ENCODE data around the gene SFI1.
A peak's percentile ranks its signal among the peaks of the same experiment; 100 is the strongest.

SFI1 gene

GRCh38 chr22:31622980-31623379 is 126.6 kb downstream of the SFI1 start:
- H3K9me3 Mint-ChIP-seq = no peaks in the 10 kb centered on the region
- peak overlapping the region; percentile 78 for H3K27ac Mint-ChIP-seq
- peaks cover 88% of the 10 kb centered on the region for H3K36me3 Mint-ChIP-seq
- H3K4me1 Mint-ChIP-seq = peaks cover 32% of the 10 kb centered on the region
- no peak for ATAC-seq
- DNase-seq (ENCODE audit: low spot score in 2 of 2) = no peak
- no peak overlapping the region for H3K4me3 Mint-ChIP-seq

DNA sequence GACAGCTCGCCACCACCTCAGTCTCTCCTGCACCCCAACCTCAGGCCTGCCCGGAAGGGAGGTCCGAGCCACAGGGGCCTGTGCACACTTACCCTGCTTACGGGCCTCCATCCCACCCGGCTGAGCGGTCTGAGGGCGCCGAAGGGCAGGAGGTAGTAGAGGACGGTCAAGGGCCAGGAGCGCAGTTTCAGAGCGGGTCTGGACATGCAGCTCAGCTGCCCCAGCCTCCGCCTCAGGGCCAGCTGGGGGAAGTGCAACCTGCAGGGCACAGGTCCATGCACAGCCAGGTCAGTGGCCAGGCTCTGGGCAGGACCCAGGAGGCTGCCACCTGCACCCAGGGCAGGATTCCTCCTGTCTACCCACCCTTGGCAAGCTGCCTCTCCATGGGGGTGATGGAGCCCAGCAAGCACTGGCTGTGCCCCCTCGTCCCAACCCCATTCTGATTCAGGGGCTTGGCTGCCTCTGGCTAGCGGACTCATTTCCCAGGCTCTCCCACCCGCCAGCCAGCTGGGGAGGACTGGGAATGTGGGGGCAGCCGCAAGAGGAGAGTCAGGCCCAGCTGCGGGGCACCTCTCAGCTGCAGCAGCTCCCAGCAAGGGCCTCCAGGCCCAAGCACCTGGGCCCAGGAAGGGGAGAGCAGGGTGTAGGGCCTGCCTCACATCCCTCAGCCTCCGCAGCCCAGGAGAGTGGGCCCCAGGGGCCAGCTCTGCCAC is 127.4 kb downstream of the SFI1 start:
- Mint-ChIP-seq H3K4me3 (no peak overlapping the region), H3K27ac (peak overlapping the region; percentile 89), H3K4me1 (peaks cover 40% of the 10 kb centered on the region), H3K9me3 (no peaks in the 10 kb centered on the region), H3K36me3 (peaks cover 88% of the 10 kb centered on the region)
- ATAC-seq = no peak
- DNase-seq (ENCODE audit: low spot score in 2 of 2) = no peak

DNA sequence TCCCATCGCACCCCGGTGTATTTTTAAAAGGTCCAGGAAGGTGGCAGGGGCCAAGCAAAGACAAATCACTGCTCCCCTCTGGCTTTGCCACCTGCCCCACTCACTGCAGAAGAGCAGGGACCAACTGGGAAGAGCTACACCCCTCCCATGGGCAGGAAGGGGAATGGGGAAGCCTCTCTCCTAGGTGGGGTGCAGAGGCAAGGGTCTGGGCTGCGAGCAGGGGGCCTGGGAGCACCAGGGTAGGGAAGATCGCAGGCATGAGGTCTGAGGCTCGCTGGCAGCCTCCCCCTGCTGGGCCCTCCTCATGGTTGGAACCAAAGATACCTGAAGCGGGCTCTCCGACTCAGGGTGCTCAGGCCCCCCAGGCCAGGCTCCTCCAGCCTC is 128.9 kb downstream of the SFI1 start:
- Mint-ChIP-seq H3K27ac (peak overlapping the region; percentile 89), H3K4me3 (no peak overlapping the region), H3K9me3 (no peaks in the 10 kb centered on the region), H3K4me1 (peaks cover 50% of the 10 kb centered on the region), H3K36me3 (peaks cover 86% of the 10 kb centered on the region)
- ATAC-seq (no peak), DNase-seq (ENCODE audit: low spot score in 2 of 2) (no peak)

DNA sequence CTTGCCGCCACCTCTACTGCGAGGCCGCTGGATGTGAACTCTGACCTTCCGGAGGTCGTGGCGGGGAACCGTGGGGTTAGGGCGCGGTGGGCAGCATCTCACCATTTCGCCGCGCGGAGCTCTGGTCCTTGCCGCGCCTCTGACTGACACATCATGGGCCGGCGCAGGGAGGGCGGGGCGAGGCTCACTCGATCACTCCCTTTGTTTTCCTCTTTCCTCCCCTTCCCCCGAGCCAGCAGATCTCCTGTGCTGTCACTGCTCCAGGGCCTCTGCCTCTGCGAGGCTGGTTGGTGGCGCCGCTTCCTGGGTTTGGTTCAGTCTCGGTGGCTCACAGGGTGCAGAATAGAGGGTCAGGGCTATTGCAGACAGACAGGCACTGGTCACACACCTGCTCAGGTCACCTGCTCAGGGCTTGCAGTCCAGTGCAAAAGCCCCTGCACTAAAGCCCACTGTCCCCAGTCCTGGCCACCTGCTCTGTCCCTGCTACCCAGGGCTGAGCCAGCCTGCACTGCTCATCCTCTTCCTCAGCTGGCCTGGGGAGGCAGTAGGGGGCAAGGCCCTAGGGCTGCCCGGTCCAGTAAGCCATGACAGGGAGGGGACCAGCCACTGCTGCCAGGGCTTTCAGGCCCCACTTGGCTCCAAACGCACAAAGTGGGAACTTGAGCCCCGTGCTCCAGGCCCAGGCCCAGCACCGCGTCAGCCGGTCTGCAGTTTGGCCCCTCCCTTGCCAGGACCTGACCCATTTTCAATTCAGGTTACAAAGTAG is 129.5 kb downstream of the SFI1 start:
- Mint-ChIP-seq H3K4me3 (no peak overlapping the region), H3K4me1 (peaks cover 50% of the 10 kb centered on the region), H3K27ac (peak overlapping the region; percentile 89), H3K36me3 (peaks cover 85% of the 10 kb centered on the region), H3K9me3 (no peaks in the 10 kb centered on the region)
- ATAC-seq = no peak
- DNase-seq (ENCODE audit: low spot score in 2 of 2) = no peak

GRCh38 chr22:31626427-31627150 is 130.3 kb downstream of the SFI1 start:
- Mint-ChIP-seq H3K9me3 (no peaks in the 10 kb centered on the region), H3K4me3 (no peak overlapping the region), H3K36me3 (peaks cover 85% of the 10 kb centered on the region), H3K4me1 (peaks cover 58% of the 10 kb centered on the region), H3K27ac (peak overlapping the region; percentile 89)
- DNase-seq (ENCODE audit: low spot score in 2 of 2) (no peak), ATAC-seq (no peak)

DNA sequence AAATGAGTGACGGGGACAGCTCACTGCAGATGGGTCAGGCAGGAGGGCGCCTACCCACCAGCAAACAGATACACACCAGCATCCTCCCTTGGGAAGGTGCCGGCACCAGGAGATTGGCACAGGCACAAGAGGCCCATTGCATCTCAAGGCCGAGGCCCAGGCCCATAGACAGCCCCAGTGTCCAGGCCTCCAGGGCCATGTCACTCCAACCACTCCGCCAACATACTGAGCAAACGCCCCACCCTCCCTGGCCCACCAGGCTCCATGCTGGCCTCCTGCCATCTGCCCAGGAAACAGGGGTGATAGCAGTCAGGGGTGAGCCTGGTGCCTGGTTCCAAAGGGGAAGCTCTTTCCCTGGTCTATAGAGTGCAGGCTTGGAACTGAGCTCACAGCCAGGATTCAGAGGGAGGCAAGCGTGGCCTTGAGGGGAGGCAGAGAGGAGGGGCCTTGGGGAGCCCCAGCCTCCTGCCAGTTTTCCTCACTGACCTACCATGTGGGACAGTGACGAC is 130.9 kb downstream of the SFI1 start:
- DNase-seq (ENCODE audit: low spot score in 2 of 2) (no peak), ATAC-seq (no peak)
- peaks cover 64% of the 10 kb centered on the region for H3K4me1 Mint-ChIP-seq
- H3K27ac Mint-ChIP-seq = peak overlapping the region; percentile 89
- no peak overlapping the region for H3K4me3 Mint-ChIP-seq
- no peaks in the 10 kb centered on the region for H3K9me3 Mint-ChIP-seq
- H3K36me3 Mint-ChIP-seq = peaks cover 80% of the 10 kb centered on the region

DNA sequence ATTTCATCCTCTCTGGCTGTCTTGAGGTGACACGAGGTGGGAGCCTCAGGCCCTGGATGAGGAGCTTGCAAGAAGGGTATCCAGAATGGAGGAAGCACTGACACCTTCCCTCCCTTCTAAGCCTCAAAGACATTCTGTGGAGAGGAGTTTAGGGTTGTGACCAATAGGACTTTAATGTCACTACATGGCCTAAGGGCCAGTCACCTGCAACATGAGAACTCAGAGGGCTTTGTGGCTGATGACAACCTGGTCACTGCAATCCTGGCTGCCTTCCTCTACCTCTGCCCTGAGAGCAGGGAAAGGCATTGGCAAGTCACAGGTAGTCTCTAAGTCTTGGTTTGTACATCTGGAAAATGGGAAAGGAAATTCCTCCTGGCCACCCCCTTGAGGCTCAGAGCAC is 132.0 kb downstream of the SFI1 start:
- peaks cover 75% of the 10 kb centered on the region for H3K36me3 Mint-ChIP-seq
- peak overlapping the region; percentile 89 for H3K27ac Mint-ChIP-seq
- H3K4me1 Mint-ChIP-seq = peaks cover 64% of the 10 kb centered on the region
- ATAC-seq (no peak), DNase-seq (ENCODE audit: low spot score in 2 of 2) (no peak)
- no peaks in the 10 kb centered on the region for H3K9me3 Mint-ChIP-seq
- H3K4me3 Mint-ChIP-seq = peak overlapping the region; percentile 79

DNA sequence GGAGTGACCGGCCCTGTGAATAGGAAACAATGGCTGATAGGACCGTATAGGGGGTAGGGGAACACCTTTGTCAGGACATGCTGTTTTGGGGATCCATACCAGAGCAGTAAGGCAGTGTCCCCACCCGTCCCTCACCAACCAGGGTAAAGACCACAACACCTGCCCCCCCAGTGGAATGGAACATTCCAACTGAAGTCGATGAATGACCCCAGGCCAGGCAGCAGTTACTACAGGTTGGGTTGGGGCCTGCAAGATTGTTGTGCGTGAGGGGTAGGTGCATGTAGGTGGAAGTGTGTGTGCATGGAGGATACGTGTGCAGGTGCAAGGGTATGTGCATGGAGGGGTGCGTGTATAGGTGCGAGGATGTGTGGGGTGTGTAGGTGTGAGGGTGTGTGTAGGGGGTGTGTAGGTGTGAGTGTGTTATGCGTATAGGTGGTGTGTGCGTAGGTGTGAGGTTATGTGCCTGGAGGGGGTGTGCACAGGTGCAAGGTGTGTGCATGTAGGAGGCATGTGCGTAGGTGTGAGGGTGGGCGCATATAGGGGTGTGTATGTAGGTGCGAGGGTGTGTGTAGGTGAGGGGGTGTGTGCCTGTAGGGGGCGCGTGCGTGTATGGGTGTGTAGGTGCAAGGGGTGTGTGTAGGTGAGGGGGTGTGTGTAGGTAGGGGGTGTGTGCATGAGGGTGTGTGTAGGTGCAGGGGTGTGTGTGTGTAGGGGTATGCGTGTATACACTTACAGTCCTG is 132.8 kb downstream of the SFI1 start:
- peaks cover 71% of the 10 kb centered on the region for H3K4me1 Mint-ChIP-seq
- peak overlapping the region; percentile 89 for H3K27ac Mint-ChIP-seq
- H3K9me3 Mint-ChIP-seq = no peaks in the 10 kb centered on the region
- H3K36me3 Mint-ChIP-seq = peaks cover 78% of the 10 kb centered on the region
- no peak for DNase-seq (ENCODE audit: low spot score in 2 of 2)
- ATAC-seq = no peak
- peak overlapping the region; percentile 79 for H3K4me3 Mint-ChIP-seq

- DNase-seq (ENCODE audit: low spot score in 2 of 2) = no peak
- Mint-ChIP-seq H3K27ac (peak overlapping the region; percentile 89), H3K4me3 (peak overlapping the region; percentile 79), H3K36me3 (peaks cover 72% of the 10 kb centered on the region), H3K4me1 (peaks cover 65% of the 10 kb centered on the region), H3K9me3 (no peaks in the 10 kb centered on the region)
- no peak for ATAC-seq
Measured at GRCh38 chr22:31629741-31630184, 133.4 kb downstream of the SFI1 start.

- H3K36me3 Mint-ChIP-seq = peaks cover 63% of the 10 kb centered on the region
- peak overlapping the region; percentile 79 for H3K4me3 Mint-ChIP-seq
- DNase-seq (ENCODE audit: low spot score in 2 of 2) (peak; percentile 61 to 89), ATAC-seq (peak; percentile 85)
- H3K9me3 Mint-ChIP-seq = no peaks in the 10 kb centered on the region
- H3K4me1 Mint-ChIP-seq = peaks cover 62% of the 10 kb centered on the region
- peak overlapping the region; percentile 89 for H3K27ac Mint-ChIP-seq
Measured at GRCh38 chr22:31630331-31631329, 134.3 kb downstream of the SFI1 start.

GRCh38 chr22:31631436-31631835 is 135.1 kb downstream of the SFI1 start:
- Mint-ChIP-seq H3K36me3 (peaks cover 55% of the 10 kb centered on the region), H3K4me1 (peaks cover 61% of the 10 kb centered on the region), H3K9me3 (no peaks in the 10 kb centered on the region), H3K27ac (peak overlapping the region; percentile 89), H3K4me3 (peak overlapping the region; percentile 79)
- ATAC-seq = no peak
- no peak for DNase-seq (ENCODE audit: low spot score in 2 of 2)

GRCh38 chr22:31635638-31636306 is 139.4 kb downstream of the SFI1 start:
- Mint-ChIP-seq H3K27ac (peak overlapping the region; percentile 60), H3K4me3 (no peak overlapping the region), H3K36me3 (peaks cover 35% of the 10 kb centered on the region), H3K9me3 (no peaks in the 10 kb centered on the region), H3K4me1 (peaks cover 65% of the 10 kb centered on the region)
- DNase-seq (ENCODE audit: low spot score in 2 of 2) (no peak), ATAC-seq (no peak)

GRCh38 chr22:31637447-31637890 is 141.1 kb downstream of the SFI1 start:
- Mint-ChIP-seq H3K36me3 (peaks cover 37% of the 10 kb centered on the region), H3K9me3 (no peaks in the 10 kb centered on the region), H3K4me1 (peaks cover 58% of the 10 kb centered on the region), H3K27ac (peak overlapping the region; percentile 83), H3K4me3 (peak overlapping the region; percentile 60)
- ATAC-seq (no peak), DNase-seq (ENCODE audit: low spot score in 2 of 2) (no peak)
